Measurements from ENCODE around the gene CPA5.
"Not testable (repeated sequence)": the region's sequence is repeated elsewhere in the genome, so short reads cannot be mapped to it uniquely, and the experiment has no call there.

The CPA5 gene

GRCh38 chr7:130361681-130362080 lies 17.1 kb downstream of the CPA5 start:
- DNase-seq: no peak

- DNase-seq: no peak
These were observed 17.7 kb downstream of the CPA5 start for GRCh38 chr7:130362251-130362816.

- no peak for DNase-seq
These were observed 18.6 kb downstream of the CPA5 start for GRCh38 chr7:130363026-130363847.

- no peak for DNase-seq
These were observed 19.8 kb downstream of the CPA5 start for GRCh38 chr7:130364451-130364850.

- no peak for DNase-seq
These were observed 20.5 kb downstream of the CPA5 start for GRCh38 chr7:130365088-130365487.

GRCh38 chr7:130365511-130366441 lies 21.2 kb downstream of the CPA5 start:
- no peak for DNase-seq

- DNase-seq: no peak
These were observed 21.9 kb downstream of the CPA5 start for GRCh38 chr7:130366564-130366963.

- DNase-seq: no peak
These were observed 22.6 kb downstream of the CPA5 start for GRCh38 chr7:130367088-130367755.

- DNase-seq: no peak
These were observed 23.5 kb downstream of the CPA5 start for GRCh38 chr7:130367836-130368746.

- no peak for DNase-seq
These were observed 24.6 kb downstream of the CPA5 start for GRCh38 chr7:130369110-130369711.

GRCh38 chr7:130369831-130370550 lies 25.4 kb downstream of the CPA5 start:
- DNase-seq: no peak

- DNase-seq: no peak
These were observed 26.4 kb downstream of the CPA5 start for GRCh38 chr7:130371046-130371445.

- no peak for DNase-seq
These were observed 28.0 kb downstream of the CPA5 start for GRCh38 chr7:130372402-130373165.

GRCh38 chr7:130374507-130374906 lies 29.9 kb downstream of the CPA5 start:
- no peak for DNase-seq

GRCh38 chr7:130376461-130376860 lies 31.8 kb downstream of the CPA5 start:
- not testable (repeated sequence) for DNase-seq

- DNase-seq: no peak
These were observed 32.6 kb downstream of the CPA5 start for GRCh38 chr7:130377178-130377577.

- no peak for DNase-seq
These were observed 34.4 kb downstream of the CPA5 start for GRCh38 chr7:130379019-130379418.

GRCh38 chr7:130379532-130379920 lies 34.9 kb downstream of the CPA5 start:
- DNase-seq: no peak

- DNase-seq: no peak
These were observed 35.6 kb downstream of the CPA5 start, which contains the start of gene CPA1 for GRCh38 chr7:130379921-130380860. Gene CPA1, plus strand, starts transcription at chr7:130380494. Its CDS starts 27 bp downstream, at chr7:130380521.

Measured in activated T-cell treated with anti-CD3 and anti-CD28 coated beads for 4 hours (primary cell).